GM18861 (cell line): ENCODE measurements around the gene VPS13A.
"Not testable (repeated sequence)": the region's sequence is repeated elsewhere in the genome, so short reads cannot be mapped to it uniquely, and the experiment has no call there.

Experiments
- ATAC-seq: cut with Tn5 transposase; IDR thresholded peaks from one replicate; pipeline ENCODE4 v1.9.1; 2021; ENCODE audit not compliant: unreplicated experiment

VPS13A gene

DNA sequence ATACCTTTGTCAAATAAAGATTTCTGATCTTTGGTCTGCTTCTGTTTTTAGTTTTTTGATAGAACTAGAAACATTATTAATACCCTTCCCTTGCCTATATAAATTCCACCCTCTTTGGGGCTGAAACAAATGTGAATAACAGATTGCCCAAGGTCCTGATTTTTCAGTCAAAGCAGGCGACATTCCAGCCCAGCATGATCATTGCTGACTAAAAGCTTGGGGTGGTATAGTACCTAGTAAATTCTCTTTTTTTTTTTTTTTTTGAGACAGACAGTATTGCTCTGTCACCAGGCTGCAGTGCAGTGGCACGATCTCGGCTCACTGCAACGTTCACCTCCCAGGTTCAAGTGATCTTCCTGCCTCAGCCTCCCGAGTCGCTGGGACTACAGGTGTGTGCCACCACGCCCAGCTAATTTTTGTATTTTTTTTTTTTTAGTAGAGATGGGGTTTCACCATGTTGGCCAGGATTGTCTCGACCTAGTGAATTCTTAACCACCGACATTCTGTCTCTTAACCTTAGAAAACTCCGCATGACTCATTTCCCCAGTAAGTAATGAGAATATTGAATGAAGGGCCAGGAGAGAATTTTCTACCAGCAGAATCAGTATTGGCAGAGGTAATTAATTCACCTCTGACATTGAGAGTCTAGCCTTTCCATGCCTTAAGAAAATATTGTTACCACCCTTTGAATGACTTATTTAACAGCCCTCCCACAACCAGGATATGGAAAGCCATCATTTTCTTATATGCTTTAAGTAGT is 244.4 kb downstream of the VPS13A start:
- ATAC-seq = no peak

DNA sequence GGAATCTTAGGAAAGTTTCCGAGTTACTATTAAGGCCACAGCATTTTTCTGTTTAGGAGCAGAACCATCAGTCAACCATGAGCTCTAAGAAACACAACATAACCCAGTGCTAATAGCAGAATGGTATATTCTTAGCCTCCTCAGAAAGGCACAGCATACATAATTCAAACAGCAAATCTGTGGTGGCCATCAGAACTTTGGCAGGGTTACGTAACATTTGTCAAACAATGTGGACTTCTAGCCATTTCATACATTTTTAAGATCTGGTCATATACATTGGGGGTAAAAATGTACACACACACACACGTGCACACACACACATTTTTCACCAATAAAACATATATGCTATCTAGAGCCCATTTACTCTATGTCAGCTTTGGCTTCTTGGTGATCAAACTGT is 245.6 kb downstream of the VPS13A start:
- no peak for ATAC-seq

GRCh38 chr9:77423841-77424240 is 246.5 kb downstream of the VPS13A start:
- no peak for ATAC-seq

DNA sequence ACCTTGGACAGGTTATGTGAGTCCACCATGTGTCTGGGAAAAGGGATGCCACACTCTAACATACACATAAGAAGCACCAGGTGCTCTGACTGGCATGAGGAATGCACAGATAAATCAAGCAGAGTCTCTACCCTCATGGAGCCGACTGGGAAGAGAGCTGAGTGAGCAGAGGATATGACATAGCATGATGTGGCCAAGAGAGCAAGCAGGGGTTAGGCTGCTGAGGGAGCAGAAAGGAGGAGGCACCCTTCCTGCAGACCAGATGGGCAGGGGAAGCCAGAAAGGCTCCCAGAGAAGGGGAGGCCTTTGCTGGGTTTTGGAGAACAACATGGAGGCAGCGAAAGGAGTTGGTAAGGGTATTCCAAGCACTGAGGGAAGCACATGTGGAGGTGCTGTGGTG is 247.7 kb downstream of the VPS13A start:
- no peak for ATAC-seq

DNA sequence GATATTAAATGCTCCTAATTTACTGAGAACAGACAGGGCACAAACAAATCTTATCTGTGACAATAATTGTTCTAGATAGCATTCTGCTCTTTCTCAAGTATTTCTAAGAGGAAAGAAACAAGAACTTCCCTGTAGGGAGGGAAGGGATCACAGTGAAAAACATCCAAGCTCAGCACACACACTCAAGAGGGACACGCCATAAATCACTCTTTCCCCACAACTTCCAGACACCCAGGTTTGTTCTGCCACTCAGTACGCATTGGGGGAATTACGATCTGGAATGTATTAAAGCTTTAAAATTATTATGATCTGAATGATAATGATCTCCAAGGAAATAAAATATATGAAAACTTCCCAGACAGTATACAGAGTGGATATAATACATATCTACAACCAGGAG is 249.4 kb downstream of the VPS13A start:
- no peak for ATAC-seq

- ATAC-seq = no peak
These were observed 250.1 kb downstream of the VPS13A start for GRCh38 chr9:77427256-77427927.

DNA sequence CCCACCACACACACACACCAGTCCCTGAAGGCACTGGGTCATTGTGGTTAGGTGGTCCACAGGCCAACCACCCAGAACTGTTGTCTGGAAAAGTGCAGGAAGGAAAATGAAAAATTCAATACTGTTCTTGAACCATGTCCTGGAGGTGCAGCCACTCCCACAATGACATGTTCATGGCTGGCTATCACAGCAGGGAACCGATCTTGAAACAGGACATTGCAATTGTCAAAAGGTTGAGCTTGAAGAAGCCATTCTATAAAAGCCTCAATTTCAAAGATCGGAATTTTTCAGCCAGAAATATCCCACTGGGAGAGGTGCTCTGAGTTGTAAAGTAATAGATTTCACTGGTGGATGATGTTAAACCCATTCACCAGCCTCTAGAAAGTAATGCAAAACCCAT is 252.6 kb downstream of the VPS13A start:
- no peak for ATAC-seq

DNA sequence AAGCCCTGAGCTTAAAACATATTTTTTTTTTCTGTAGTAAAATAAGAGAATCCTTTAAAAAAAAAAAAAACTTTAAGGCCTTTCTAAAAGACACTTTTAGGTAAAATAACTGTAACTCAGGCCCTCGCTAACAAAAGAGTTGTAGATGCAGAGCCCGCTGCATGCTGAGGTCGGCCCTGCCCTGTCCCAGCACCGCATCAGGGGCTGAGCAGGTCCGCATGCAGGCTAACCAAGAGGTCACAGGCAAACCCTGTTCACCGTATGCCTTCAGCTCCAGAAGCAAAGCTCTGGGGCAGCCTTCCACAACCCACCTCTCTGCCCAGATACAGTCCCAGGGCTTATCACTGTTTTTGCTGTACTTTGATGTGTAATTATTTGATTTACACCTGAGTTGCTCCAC is 254.7 kb downstream of the VPS13A start:
- no peak for ATAC-seq

GRCh38 chr9:77433675-77434445 is 256.5 kb downstream of the VPS13A start:
- peak; percentile 89 for ATAC-seq

- no peak for ATAC-seq
These were observed 257.9 kb downstream of the VPS13A start for GRCh38 chr9:77435277-77435676.

- no peak for ATAC-seq
These were observed 258.4 kb downstream of the VPS13A start for GRCh38 chr9:77435688-77436087.

DNA sequence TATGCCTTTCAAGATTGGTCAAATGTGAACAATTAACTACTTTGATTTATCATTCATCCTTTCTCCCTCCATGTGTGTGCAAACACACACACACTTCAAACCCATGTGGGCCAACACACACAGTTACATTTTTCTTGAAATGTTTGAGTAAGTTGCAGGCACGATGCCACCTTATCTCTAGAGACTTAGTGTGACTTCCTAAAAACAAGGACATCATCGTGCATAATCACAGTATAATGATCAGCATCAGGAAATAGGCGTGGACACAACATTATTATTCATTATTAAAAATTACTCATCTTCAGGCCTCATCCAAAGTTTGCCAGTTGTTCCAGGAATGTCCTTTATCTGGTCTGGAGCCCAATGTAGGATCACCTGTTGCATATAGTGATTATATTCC is 261.3 kb downstream of the VPS13A start:
- ATAC-seq = no peak

DNA sequence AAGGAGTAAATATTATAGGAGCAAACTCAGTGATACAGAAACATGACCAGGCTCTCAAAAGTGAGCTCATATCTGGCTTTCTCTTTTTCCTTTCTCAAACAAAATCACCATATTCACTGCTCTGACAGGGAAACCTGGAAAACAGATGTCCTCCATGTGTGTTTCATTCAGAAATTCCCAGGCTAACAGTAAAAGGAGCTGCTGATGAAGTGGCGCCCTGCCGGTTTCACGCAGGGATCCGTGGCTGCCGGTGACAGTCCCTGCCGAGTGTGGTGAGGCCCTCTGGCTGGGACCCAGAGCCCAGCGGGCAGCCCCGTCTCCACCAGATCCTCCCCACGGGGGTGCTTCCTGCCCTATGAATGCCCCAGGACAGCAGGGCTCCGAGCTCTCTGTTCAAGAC is 262.7 kb downstream of the VPS13A start:
- ATAC-seq = no peak

DNA sequence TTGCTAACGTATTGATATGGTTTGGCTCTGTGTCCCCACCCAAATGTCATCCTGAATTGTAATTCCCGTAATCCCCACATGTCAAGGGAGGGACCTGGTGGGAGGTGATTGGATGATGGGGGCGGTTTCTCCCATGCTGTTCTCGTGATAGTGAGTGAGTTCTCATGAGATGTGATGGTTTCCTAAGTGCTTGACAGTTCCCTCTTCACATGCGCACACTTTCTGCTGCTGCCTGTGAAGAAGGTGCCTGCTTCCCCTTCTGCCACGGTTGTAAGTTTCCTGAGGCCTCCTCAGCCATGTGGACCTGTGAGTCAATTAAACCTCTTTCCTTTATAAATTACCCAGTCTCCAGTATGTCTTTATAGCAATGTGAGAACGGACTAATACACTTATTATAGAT is 263.8 kb downstream of the VPS13A start:
- ATAC-seq = not testable (repeated sequence)

- ATAC-seq = no peak
These were observed 265.1 kb downstream of the VPS13A start for GRCh38 chr9:77442436-77442835.

DNA sequence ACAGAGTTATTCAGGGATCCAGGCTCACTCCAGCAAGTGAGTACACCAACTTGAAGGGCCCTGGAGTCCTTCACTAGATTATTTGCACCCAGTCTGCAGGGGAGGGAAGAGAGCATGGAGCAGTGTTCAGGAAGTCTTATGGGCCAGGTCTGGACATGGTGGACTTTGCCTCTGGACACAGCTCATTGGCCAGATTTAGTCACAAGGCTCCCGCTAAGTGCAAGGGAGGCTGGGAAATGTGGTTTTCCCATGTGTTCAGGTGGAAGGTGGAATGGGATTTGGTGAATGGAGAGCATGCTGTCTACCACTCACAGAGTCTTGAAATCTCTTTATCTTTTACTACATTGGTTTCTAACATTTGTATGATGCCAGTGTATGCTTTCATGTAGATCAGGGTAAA is 270.3 kb downstream of the VPS13A start:
- ATAC-seq = no peak

- ATAC-seq = no peak
These were observed 272.1 kb downstream of the VPS13A start for GRCh38 chr9:77449240-77450084.

- ATAC-seq = no peak
These were observed 272.7 kb downstream of the VPS13A start for GRCh38 chr9:77450085-77450475.

GRCh38 chr9:77451507-77451906 is 274.2 kb downstream of the VPS13A start:
- ATAC-seq = no peak

GRCh38 chr9:77453825-77454647 is 276.7 kb downstream of the VPS13A start:
- no peak for ATAC-seq
